Neural cell (in vitro differentiated cells): ENCODE data around the gene ID4.
A peak's percentile ranks its signal among the peaks of the same experiment; 100 is the strongest.

ENCODE experiments used
- CTCF ChIP-seq: fragments of 450-650 bp; IDR thresholded peaks from 2 replicates; pipeline ENCODE4 v1.5.1; 2014; ENCODE audit warnings: antibody characterized with exemption, mild to moderate bottlenecking, moderate library complexity; ENCODE audit not compliant: poor library complexity, severe bottlenecking
- EP300 ChIP-seq: fragments of 450-650 bp; conservative IDR thresholded peaks from 2 replicates; pipeline ENCODE4 v1.6.1; 2014; ENCODE audit warnings: antibody characterized with exemption, mild to moderate bottlenecking, moderate library complexity; ENCODE audit not compliant: poor library complexity, severe bottlenecking
- EZH2 ChIP-seq: fragments of 200-600, 300-800 bp; shearing (Covaris generic), sonication (generic); IDR thresholded peaks from 2 replicates; pipeline ENCODE4 v1.6.1; 2014; ENCODE audit warnings: antibody characterized with exemption, low read length, borderline replicate concordance, mild to moderate bottlenecking; ENCODE audit not compliant: insufficient read depth, poor library complexity, severe bottlenecking
- POLR2AphosphoS5 ChIP-seq: IDR thresholded peaks from 2 replicates; pipeline ENCODE4 v1.6.1; 2012
- RAD21 ChIP-seq: fragments of 450-650 bp; conservative IDR thresholded peaks from 2 replicates; pipeline ENCODE4 v1.6.1; 2014; ENCODE audit warnings: antibody characterized with exemption, mild to moderate bottlenecking, moderate library complexity

- no peak for TF ChIP-seq CTCF
- peak; percentile 7 for TF ChIP-seq RAD21
- TF ChIP-seq POLR2AphosphoS5, result no peak
- TF ChIP-seq EP300, result no peak
- TF ChIP-seq EZH2, result no peak
These were observed 2.0 kb downstream of the ID4 start for GRCh38 chr6:19839237-19839546.
